Activated CD8-positive, alpha-beta memory T cell treated with anti-CD3 and anti-CD28 coated beads, Interleukin-2, amount 50 U/mL, for 48 hours (primary cell): Measurements from ENCODE around the gene FAAP20.

Experiments
- DNase-seq: peaks from one replicate; pipeline ENCODE4 v3.0.0-alpha.2; 2020

The FAAP20 gene

DNA sequence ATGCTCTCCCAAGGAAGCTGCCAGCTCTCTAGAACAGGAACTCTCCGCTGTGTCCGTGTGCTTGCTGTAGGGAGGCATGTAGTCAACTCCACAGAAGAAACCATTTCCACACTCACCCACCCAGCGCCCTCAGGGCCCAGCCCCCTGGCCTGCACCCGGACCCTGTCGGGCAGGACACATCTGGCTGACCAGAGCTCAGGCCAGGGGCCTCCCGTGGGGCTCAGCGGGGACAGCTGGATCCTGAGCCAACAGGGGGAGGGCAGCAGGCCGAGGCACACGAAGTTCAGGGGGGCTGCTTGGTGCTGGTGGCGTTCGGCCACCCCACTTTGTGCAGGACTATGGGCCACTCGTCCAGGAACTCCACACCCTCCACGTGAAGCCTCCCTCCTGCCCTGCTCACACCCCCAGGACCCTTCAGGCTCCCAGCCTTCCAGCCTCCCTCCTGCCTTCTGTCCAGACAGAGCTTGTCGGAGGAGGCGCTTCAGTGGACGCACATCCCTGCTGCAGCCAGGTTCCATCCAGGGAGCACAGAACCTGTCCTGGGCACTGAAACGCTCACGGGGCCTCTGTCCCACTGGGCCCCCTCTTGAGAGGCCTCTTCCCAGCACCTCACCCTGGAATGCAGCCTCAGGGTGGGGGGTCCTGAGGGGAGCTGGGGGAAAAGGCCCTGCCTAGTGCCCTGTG lies 15.0 kb upstream of the FAAP20 start:
- no peak for DNase-seq

- DNase-seq, result no peak
Observed at GRCh38 chr1:2208309-2209239, 14.0 kb upstream of the FAAP20 start.

GRCh38 chr1:2206813-2207487 lies 12.4 kb upstream of the FAAP20 start:
- DNase-seq, result no peak

GRCh38 chr1:2205191-2205952 lies 10.8 kb upstream of the FAAP20 start:
- DNase-seq, result peak; percentile 94

- DNase-seq, result no peak
Observed at GRCh38 chr1:2204415-2205190, 10.0 kb upstream of the FAAP20 start.

GRCh38 chr1:2203671-2204414 lies 9.3 kb upstream of the FAAP20 start:
- DNase-seq, result no peak

DNA sequence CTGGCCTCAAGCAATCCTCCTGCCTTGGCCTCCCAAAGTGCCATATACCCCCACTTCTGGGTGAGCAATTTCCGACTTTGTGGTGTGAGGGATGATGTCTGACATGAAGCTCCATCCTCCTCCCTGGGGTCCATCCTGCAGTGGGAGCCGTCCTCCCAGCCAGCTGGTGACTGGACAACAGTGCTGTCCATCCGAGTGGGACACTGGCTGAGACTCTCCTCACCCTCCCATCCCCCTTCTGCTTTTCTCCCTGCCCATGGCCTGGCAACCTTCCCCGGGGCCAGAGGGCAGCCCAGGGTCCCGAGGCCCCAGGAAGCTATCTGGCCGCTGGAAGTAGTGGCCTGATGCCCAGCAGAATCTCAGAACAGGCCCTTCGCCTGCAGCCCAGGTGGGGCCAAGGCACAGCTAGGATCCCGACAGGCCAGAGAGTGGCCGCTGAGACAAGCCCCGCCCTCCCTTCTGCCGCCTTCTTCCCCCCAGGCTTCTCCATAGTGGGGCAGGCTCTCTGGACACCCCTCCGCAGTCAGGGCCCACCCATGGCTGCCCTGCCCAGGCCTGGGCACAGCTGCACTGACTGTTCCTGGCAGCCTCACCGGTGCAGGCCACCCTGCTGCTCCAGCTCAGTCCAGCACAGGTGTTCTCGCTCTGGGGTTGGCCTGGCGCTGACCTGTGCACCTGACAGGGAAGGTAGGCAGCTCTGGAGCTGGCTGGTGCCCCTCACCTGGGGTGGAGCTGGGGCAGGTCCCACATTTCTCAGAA lies 8.4 kb upstream of the FAAP20 start:
- DNase-seq, result no peak

- DNase-seq, result no peak
Observed at GRCh38 chr1:2202008-2202575, 7.5 kb upstream of the FAAP20 start.

GRCh38 chr1:2201062-2201461 lies 6.5 kb upstream of the FAAP20 start:
- no peak for DNase-seq

DNA sequence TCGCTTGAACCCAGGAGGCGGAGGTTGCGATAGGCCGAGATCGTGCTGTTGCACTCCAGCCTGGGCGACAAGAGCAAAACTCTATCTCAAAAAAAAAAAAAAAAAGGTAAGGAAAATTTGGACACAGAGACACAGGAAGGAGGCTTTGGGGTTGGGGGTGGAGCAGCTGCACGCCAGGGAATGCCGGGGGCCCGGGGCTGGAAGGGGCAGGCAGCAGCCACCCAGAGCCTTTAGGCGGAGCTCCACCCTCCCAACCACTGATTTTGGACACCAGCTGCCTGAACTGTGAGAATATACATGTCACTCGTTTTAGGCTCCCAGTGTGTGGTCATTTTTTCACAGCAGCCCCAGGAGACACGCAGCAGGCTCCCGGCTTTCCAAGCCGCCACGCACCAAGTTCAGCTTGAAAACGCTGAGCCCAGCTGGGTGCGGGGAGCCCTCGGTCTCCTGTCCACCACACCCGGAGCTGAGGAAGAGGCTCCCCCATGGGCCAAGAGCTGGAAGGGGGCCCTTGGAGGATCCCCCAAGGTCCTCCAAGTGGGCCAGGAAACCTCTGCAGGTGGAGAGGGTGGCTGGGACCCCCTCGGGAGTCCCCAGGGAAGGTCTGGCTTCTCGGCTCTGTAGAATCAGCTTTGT lies 5.9 kb upstream of the FAAP20 start:
- DNase-seq, result no peak

DNA sequence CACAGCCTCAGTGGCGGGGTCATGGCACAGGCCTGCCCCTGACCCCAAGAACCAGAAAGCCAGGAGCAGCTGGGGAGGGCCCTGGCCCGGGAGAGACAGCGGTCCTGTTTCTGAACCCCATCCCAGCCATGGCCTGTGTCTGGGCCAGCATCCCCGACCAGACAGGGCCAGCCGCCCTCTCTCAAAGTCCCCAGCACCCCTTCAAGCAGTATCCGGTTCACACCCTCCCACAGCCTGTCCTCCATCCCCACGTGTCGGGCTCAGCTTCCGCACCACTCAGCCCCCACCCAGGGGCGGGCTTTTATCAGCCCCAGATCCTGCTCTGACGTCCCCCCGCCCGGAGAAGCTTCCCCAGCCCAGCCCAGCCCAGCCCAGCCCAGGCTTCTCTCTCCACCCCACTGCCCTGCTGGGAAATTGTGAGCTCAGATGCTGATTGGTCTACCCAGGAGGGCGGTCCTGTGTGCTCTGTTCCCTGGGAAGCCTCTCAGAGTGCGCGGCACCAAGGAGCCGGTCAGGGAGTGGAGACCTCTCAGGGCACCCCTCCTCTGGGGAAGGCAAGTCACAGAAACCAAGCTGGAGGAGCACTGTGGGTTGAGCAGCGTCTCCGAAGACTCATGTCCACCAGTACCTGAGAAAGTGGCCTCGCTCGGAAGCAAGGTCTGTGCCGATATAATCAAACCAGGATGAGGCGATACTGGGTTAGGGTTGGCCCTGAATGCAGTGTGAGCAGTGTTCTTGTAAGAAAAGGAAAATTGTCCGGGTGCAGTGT lies 4.7 kb upstream of the FAAP20 start:
- peak; percentile 88 for DNase-seq

DNA sequence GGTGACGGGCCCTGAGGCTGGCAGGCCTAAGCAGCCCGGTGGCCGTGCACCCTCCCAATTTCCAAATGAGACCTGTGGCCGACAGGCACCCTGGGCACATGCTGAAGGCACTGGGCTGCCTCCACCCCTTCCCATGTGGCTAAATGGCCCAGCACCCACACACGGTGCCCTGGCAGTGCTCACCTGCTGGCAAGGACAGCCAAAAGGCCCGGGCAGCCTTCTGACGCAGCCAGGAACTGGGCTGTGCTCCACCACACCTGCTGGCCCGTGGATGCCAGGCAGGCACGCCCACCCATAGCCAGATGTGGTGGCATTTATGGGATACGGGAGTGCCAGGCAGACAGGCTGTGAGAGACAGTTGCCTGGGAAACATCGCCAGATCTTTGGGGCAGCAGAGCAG lies 4.0 kb upstream of the FAAP20 start:
- no peak for DNase-seq

DNA sequence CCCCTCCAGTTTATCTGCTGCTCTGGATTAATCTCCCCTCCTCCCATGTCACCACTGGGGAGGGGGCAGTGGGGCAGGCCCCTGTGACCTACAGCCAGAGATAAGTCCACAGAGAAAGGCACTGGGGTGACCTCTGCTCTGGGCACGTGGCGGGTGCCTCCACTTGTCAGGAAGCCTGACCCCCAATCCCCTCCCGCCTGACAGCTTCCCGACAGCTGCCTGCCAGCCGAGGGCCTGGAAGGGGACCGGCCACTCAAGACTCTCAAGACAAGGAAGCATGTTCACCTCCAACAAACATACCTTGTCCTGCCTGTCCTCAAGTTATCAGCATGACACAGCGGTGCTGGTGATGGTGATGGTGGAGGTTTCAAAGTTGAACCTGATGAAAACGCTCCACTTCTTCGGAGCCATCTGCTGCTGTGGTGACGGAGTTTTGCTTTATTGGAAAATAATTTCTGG lies 3.2 kb upstream of the FAAP20 start:
- DNase-seq, result no peak

GRCh38 chr1:2196901-2197638 lies 2.5 kb upstream of the FAAP20 start:
- DNase-seq, result no peak

DNA sequence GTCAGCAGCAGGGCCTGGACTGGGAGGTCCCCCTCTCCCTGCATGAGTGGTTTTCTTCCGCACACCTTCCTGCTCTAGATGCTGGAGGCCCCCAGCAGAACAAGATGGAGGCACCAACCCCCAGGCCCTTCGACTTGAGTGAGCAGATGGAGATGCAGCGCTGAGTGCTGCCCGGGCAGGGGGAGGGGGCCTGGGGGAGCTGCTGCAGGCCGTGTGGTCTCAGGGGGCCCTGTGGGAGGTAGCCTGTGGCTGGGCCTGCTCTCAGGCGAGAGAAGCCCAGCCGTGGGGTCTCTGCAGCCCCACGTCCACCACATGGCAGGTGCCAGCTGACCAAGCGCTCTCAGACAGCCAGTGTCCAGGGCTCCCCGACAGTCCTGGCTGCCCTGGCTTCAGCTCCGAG lies 1.2 kb upstream of the FAAP20 start:
- DNase-seq, result no peak

DNA sequence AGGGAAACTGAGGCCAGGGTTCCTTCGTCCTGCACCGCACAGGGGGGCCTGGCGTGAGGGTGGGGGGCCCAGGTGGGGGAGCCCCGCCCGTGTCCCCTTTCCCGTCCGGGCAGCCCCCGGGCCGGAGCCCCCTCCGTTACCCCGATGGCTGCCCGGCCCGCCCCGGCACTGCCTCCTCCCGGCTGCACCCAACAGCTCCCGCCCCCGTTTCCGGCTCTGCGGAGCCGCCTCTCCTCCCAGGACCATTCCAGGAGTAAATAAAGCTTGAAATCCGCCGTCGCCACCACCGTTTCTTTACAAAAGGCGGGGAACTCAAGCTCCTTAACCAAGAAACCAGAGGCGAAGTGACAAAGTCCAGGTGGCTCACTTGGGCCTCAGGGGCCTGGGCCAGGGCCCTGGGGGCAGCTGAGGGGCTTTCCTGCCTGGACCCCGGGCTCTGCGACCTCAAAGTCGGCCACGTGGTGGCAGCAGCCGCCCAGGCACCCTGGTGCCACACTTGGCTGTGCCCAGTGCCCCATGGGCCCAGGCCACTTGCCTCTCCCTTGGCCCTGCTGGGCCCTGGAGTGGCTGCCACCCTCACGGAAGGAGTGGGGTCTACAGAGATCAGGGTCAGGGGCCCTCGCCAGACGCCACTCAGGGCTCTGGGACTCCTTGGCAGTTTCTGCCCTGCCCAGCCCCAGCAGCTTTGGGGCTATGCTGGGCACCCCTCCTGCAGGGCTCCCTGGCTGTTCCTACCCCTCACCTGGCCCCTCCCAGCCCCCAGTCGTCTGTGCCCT lies 514 bp upstream of the FAAP20 start:
- DNase-seq, result peak; percentile 90
